Muscle layer of colon (tissue), 2 donors: ENCODE results near the gene DPYD.

Experiments used
- H3K27ac ChIP-seq: one replicate; pipeline ENCODE4 v1.7.0; 2013; ENCODE audit warnings: low read depth, mild to moderate bottlenecking, low read length, moderate library complexity
- H3K27me3 ChIP-seq, 2 donors: one replicate each; pipeline ENCODE4 v1.7.0; 2013; ENCODE audit warnings: low read length in 2 of 2, mild to moderate bottlenecking in 2 of 2; ENCODE audit not compliant: insufficient read depth in 2 of 2, control insufficient read depth in 1 of 2
- H3K36me3 ChIP-seq: one replicate; pipeline ENCODE4 v1.7.0; 2013; ENCODE audit warnings: mild to moderate bottlenecking, low read length; ENCODE audit not compliant: insufficient read depth
- H3K4me1 ChIP-seq: one replicate; pipeline ENCODE4 v1.7.0; 2013; ENCODE audit warnings: mild to moderate bottlenecking, low read length; ENCODE audit not compliant: insufficient read depth
- H3K4me3 ChIP-seq, 2 donors: one replicate each; pipeline ENCODE4 v1.7.0; 2013; ENCODE audit warnings: low read length in 2 of 2, low read depth in 1 of 2, mild to moderate bottlenecking in 1 of 2, moderate library complexity in 1 of 2
- H3K9ac ChIP-seq: one replicate; pipeline ENCODE4 v1.7.0; 2013; ENCODE audit warnings: low read length
- H3K9me3 ChIP-seq: one replicate; pipeline ENCODE4 v1.7.0; 2013; ENCODE audit warnings: mild to moderate bottlenecking, low read length
- donor health status: abdominal sarcoma.
- donor health status: Adenocarcinoma of cecum.

Gene DPYD

DNA sequence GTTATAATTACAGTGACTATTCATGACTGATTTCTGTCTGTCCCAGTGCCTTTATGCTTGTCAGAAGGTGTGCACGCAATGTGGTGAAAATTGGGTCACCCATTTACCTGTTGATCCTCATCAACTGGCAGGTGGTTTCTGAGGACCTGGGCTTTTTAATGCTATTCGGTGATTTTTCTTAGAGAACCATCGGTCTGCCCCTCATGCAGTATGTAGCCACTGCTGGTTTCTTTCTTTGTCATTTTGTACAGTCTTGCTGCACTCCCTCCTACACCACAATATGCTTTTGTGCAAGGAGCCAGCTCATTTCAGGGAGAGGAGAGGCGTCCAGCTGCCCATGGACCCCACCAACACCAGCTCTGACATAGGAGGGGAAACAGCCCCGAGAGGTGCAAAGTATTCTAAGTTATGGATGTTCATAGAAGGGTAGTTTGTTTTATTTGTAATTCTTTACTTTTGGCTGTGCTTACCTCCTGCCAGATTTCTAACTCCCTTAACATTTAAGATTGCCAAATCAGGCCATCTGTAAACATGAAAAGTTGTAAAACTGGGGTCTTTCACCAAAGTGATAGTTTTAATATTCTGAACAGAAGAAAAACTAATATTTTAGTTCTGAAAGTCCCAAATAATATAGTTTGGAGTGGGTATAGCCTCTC is 873.9 kb downstream of the DPYD start:
- H3K4me3 ChIP-seq, result no peak overlapping the region
- no peaks in the 10 kb centered on the region for H3K9me3 ChIP-seq
- peaks cover 13% of the 10 kb centered on the region for H3K4me1 ChIP-seq
- no peaks in the 10 kb centered on the region for H3K27me3 ChIP-seq
- no peak overlapping the region for H3K27ac ChIP-seq
- no peak overlapping the region for H3K9ac ChIP-seq
- H3K36me3 ChIP-seq, result no peaks in the 10 kb centered on the region

- H3K27ac ChIP-seq, result no peak overlapping the region
Measured at GRCh38 chr1:97044159-97044760, 876.6 kb downstream of the DPYD start.

GRCh38 chr1:97042551-97042950 is 878.3 kb downstream of the DPYD start:
- Histone ChIP-seq H3K4me1 (no peaks in the 10 kb centered on the region), H3K36me3 (no peaks in the 10 kb centered on the region), H3K9ac (no peak overlapping the region), H3K9me3 (no peaks in the 10 kb centered on the region), H3K27me3 (no peaks in the 10 kb centered on the region), H3K4me3 (no peak overlapping the region), H3K27ac (no peak overlapping the region)

More at GRCh38 chr1:97044159-97044760, 876.6 kb downstream of the DPYD start:
- no peaks in the 10 kb centered on the region for H3K27me3 ChIP-seq
- H3K36me3 ChIP-seq, result no peaks in the 10 kb centered on the region
- no peak overlapping the region for H3K4me3 ChIP-seq
- peaks cover 5% of the 10 kb centered on the region for H3K4me1 ChIP-seq
- H3K9me3 ChIP-seq, result no peaks in the 10 kb centered on the region
- no peak overlapping the region for H3K9ac ChIP-seq

DNA sequence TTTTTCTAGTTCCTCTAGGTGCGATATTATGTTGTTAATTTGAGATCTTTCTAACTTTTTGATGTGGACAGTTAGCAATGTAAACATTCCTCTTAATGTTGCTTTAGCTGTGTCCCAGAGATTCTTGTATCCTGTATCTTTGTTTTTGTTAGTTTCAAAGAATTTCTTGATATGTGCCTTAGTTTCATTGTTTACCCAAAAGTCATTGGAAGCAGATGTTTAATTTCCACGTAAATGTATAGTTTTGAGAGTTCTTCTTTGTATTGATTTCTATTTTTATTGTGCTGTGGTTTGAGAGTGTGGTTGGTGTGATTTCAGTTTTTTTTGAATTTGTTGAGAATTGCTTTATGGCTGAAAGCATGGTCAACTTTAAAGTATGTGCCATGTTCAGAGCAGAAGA is 879.8 kb downstream of the DPYD start:
- no peaks in the 10 kb centered on the region for H3K27me3 ChIP-seq
- no peaks in the 10 kb centered on the region for H3K36me3 ChIP-seq
- H3K27ac ChIP-seq, result no peak overlapping the region
- no peak overlapping the region for H3K4me3 ChIP-seq
- H3K9me3 ChIP-seq, result no peaks in the 10 kb centered on the region
- H3K9ac ChIP-seq, result no peak overlapping the region
- no peaks in the 10 kb centered on the region for H3K4me1 ChIP-seq

GRCh38 chr1:97038410-97038809 is 882.4 kb downstream of the DPYD start:
- Histone ChIP-seq H3K4me3 (no peak overlapping the region), H3K36me3 (no peaks in the 10 kb centered on the region), H3K4me1 (no peaks in the 10 kb centered on the region), H3K9ac (no peak overlapping the region), H3K27me3 (no peaks in the 10 kb centered on the region), H3K9me3 (no peaks in the 10 kb centered on the region), H3K27ac (no peak overlapping the region)

- Histone ChIP-seq H3K27me3 (no peaks in the 10 kb centered on the region), H3K9me3 (no peaks in the 10 kb centered on the region), H3K4me1 (no peaks in the 10 kb centered on the region), H3K27ac (no peak overlapping the region), H3K36me3 (no peaks in the 10 kb centered on the region), H3K4me3 (no peak overlapping the region), H3K9ac (no peak overlapping the region)
Measured at GRCh38 chr1:97034651-97035050, 886.2 kb downstream of the DPYD start.

DNA sequence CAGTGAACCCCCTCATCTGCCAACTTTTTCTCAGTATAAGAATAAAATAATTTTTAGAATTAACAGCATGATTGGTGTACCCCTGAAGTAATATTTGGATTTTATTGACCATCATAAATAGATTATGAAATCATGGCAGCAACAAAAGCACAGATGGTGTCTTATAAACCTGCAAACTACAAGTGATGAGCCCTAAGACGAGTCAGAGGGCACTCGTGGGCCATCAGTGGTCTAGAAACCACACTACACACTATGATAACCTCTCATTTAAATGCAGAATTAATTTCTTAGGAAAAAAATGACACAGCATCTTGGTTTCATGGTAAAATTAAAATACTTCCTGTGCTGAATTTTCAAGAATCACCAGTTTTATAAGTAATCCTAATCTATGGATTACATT is 886.9 kb downstream of the DPYD start:
- H3K4me1 ChIP-seq, result no peaks in the 10 kb centered on the region
- H3K9me3 ChIP-seq, result no peaks in the 10 kb centered on the region
- no peaks in the 10 kb centered on the region for H3K27me3 ChIP-seq
- no peak overlapping the region for H3K9ac ChIP-seq
- no peaks in the 10 kb centered on the region for H3K36me3 ChIP-seq
- no peak overlapping the region for H3K4me3 ChIP-seq
- H3K27ac ChIP-seq, result no peak overlapping the region
